Amygdala (tissue), 56 donors: ENCODE data around the gene NDUFA8.

Experiments
- DNase-seq, 56 donors: peaks; one replicate each; lab custom pipeline; 2025; lab: John Stamatoyannopoulos, UW

NDUFA8 gene

GRCh38 chr9:122140368-122141193 is 19.0 kb downstream of the NDUFA8 start:
- no peak for DNase-seq

- no peak for DNase-seq
These were observed 20.9 kb downstream of the NDUFA8 start for GRCh38 chr9:122138560-122139268.

GRCh38 chr9:122135529-122135859 is 24.1 kb downstream of the NDUFA8 start:
- no peak for DNase-seq

- DNase-seq = peak in 2 of 56 donors; percentile 29 to 46
These were observed 24.6 kb downstream of the NDUFA8 start for GRCh38 chr9:122134822-122135528.

- no peak for DNase-seq
These were observed 25.5 kb downstream of the NDUFA8 start for GRCh38 chr9:122133984-122134535.

GRCh38 chr9:122133263-122133983 is 26.2 kb downstream of the NDUFA8 start:
- DNase-seq = no peak

GRCh38 chr9:122132539-122132938 is 27.0 kb downstream of the NDUFA8 start:
- no peak for DNase-seq

GRCh38 chr9:122131401-122132001 is 28.1 kb downstream of the NDUFA8 start:
- DNase-seq = peak in 5 of 56 donors; percentile 21 to 54 (median 32)

GRCh38 chr9:122130837-122131236 is 28.7 kb downstream of the NDUFA8 start:
- no peak for DNase-seq

- DNase-seq = no peak
These were observed 29.6 kb downstream of the NDUFA8 start for GRCh38 chr9:122129969-122130368.

- no peak for DNase-seq
These were observed 30.6 kb downstream of the NDUFA8 start for GRCh38 chr9:122128969-122129343.

GRCh38 chr9:122128007-122128968 is 31.3 kb downstream of the NDUFA8 start:
- DNase-seq = no peak

GRCh38 chr9:122127396-122127798 is 32.2 kb downstream of the NDUFA8 start:
- peak in 25 of 56 donors; percentile 12 to 75 (median 38) for DNase-seq

- DNase-seq = peak in 6 of 56 donors; percentile 18 to 61 (median 31)
These were observed 33.0 kb downstream of the NDUFA8 start for GRCh38 chr9:122126331-122127261.

- no peak for DNase-seq
These were observed 33.9 kb downstream of the NDUFA8 start for GRCh38 chr9:122125509-122126330.

GRCh38 chr9:122125158-122125508 is 34.4 kb downstream of the NDUFA8 start:
- peak; percentile 33 to 93 (median 77) for DNase-seq

- DNase-seq = no peak
These were observed 35.1 kb downstream of the NDUFA8 start for GRCh38 chr9:122124528-122124927.
